ENCODE results near the gene GPRC5D. TPM values are rescaled to one million over a fixed set of nuclear protein-coding genes. Genes with fewer than 3 reads are reported as not detected.

Gene GPRC5D
- total RNA-seq, 1 experiment from 2014 or later, result not detected

DNA sequence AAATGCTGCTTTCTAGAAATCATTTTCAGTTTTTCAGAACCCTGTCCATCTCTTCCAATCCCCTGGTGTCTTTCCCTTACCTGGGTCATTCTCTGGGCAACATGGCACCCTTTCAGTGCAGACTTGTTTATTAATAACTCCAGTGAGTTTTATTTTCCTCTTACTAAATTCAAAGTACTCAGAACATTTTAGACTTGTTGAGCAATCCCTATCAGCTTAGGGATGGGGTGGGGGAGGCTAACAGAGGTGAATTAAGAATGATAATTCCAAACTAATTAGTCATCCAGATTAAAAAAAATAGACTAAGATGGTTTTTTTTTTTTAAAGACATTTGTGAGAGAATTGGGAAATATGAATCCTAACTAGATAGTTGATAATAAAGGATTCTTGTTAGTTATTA, 49.9 kb downstream of the GPRC5D start:
- DNase-seq, result no peak
- no peak overlapping the region for H3K4me2 ChIP-seq (ENCODE audit: low read depth, low read length, poor library complexity, severe bottlenecking)
- H3K79me2 ChIP-seq (ENCODE audit: low read length), result no peaks in the 10 kb centered on the region
- no peak overlapping the region for H2AFZ ChIP-seq (ENCODE audit: low read length)
- no peaks in the 10 kb centered on the region for H3K9me2 ChIP-seq (replicated peaks; ENCODE audit: insufficient read depth, low read length)
- no peaks in the 10 kb centered on the region for H3K36me3 ChIP-seq (ENCODE audit: insufficient read depth, low read length)
- no peak overlapping the region for H3K4me3 ChIP-seq (ENCODE audit: low read length)
- no peaks in the 10 kb centered on the region for H3K27me3 ChIP-seq (ENCODE audit: low read length)
- H3K9me3 ChIP-seq (ENCODE audit: low read length), result no peaks in the 10 kb centered on the region
- no peaks in the 10 kb centered on the region for H3K4me1 ChIP-seq (ENCODE audit: low read length)
- H4K20me1 ChIP-seq (ENCODE audit: insufficient read depth, low read depth, low read length), result no peaks in the 10 kb centered on the region
- no peak overlapping the region for H3K27ac ChIP-seq (ENCODE audit: low read length)
- no peak overlapping the region for H3K9ac ChIP-seq (ENCODE audit: low read length)

DNA sequence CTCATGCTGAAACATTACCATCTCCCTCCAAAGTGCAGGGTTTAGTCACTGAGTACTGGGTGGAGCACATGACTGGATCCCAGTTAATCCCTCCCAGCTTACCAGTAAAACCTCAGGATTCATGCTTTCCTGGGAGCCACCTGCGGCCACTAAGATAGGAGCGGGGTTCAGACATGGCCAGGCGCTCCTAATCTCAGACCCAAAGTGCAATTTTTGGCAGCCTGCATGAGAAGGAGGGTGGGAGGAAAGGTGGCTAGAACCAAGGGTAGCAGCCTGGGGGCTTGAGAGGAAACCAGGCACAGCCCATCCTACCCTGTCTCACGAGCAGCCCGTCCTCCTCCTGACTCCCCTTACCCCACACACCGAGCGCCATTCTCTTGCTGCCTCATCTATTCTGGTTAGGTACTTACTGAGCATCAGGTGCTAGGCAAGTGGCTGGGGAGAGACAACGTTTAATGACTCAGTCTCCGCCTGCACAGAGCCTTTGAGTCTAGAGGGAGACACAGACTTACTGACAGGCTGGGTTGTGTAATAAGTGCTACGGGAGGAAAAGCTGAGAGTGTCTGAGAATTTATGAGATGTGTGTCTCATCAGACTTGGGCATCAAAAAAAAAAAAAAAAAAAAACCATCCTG, 50.7 kb downstream of the GPRC5D start:
- H3K4me3 ChIP-seq (ENCODE audit: low read length), result no peak overlapping the region
- no peak overlapping the region for H3K4me2 ChIP-seq (ENCODE audit: low read depth, low read length, poor library complexity, severe bottlenecking)
- no peaks in the 10 kb centered on the region for H3K36me3 ChIP-seq (ENCODE audit: insufficient read depth, low read length)
- no peak for DNase-seq
- no peaks in the 10 kb centered on the region for H3K9me2 ChIP-seq (replicated peaks; ENCODE audit: insufficient read depth, low read length)
- H4K20me1 ChIP-seq (ENCODE audit: insufficient read depth, low read depth, low read length), result no peaks in the 10 kb centered on the region
- H3K9ac ChIP-seq (ENCODE audit: low read length), result no peak overlapping the region
- no peak overlapping the region for H3K27ac ChIP-seq (ENCODE audit: low read length)
- H3K79me2 ChIP-seq (ENCODE audit: low read length), result no peaks in the 10 kb centered on the region
- H3K9me3 ChIP-seq (ENCODE audit: low read length), result no peaks in the 10 kb centered on the region
- H2AFZ ChIP-seq (ENCODE audit: low read length), result no peak overlapping the region
- H3K4me1 ChIP-seq (ENCODE audit: low read length), result no peaks in the 10 kb centered on the region
- H3K27me3 ChIP-seq (ENCODE audit: low read length), result no peaks in the 10 kb centered on the region

DNA sequence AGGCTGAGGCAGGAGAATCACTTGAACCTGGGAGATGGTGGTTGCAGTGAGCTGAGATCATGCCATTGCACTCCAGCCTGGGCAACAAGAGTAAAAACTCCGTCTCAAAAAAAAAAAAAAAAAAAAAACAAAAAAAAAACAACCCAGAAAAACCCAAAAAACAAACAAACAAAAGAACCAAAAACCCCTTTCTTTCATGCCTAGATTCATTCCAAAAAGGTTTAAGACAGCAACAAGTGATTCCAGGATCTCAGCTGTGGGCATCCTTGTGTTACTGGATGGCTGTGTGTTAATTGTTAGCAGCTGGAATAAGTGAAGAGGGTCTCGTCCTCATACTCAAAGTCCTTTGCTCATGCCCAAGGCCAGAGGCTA, 51.2 kb downstream of the GPRC5D start:
- DNase-seq, result no peak
- no peaks in the 10 kb centered on the region for H4K20me1 ChIP-seq (ENCODE audit: insufficient read depth, low read depth, low read length)
- no peak overlapping the region for H3K4me2 ChIP-seq (ENCODE audit: low read depth, low read length, poor library complexity, severe bottlenecking)
- no peaks in the 10 kb centered on the region for H3K36me3 ChIP-seq (ENCODE audit: insufficient read depth, low read length)
- no peak overlapping the region for H3K4me3 ChIP-seq (ENCODE audit: low read length)
- H3K4me1 ChIP-seq (ENCODE audit: low read length), result no peaks in the 10 kb centered on the region
- no peak overlapping the region for H3K27ac ChIP-seq (ENCODE audit: low read length)
- H3K9ac ChIP-seq (ENCODE audit: low read length), result no peak overlapping the region
- H2AFZ ChIP-seq (ENCODE audit: low read length), result no peak overlapping the region
- H3K9me2 ChIP-seq (replicated peaks; ENCODE audit: insufficient read depth, low read length), result no peaks in the 10 kb centered on the region
- no peaks in the 10 kb centered on the region for H3K9me3 ChIP-seq (ENCODE audit: low read length)
- no peaks in the 10 kb centered on the region for H3K27me3 ChIP-seq (ENCODE audit: low read length)
- H3K79me2 ChIP-seq (ENCODE audit: low read length), result no peaks in the 10 kb centered on the region

DNA sequence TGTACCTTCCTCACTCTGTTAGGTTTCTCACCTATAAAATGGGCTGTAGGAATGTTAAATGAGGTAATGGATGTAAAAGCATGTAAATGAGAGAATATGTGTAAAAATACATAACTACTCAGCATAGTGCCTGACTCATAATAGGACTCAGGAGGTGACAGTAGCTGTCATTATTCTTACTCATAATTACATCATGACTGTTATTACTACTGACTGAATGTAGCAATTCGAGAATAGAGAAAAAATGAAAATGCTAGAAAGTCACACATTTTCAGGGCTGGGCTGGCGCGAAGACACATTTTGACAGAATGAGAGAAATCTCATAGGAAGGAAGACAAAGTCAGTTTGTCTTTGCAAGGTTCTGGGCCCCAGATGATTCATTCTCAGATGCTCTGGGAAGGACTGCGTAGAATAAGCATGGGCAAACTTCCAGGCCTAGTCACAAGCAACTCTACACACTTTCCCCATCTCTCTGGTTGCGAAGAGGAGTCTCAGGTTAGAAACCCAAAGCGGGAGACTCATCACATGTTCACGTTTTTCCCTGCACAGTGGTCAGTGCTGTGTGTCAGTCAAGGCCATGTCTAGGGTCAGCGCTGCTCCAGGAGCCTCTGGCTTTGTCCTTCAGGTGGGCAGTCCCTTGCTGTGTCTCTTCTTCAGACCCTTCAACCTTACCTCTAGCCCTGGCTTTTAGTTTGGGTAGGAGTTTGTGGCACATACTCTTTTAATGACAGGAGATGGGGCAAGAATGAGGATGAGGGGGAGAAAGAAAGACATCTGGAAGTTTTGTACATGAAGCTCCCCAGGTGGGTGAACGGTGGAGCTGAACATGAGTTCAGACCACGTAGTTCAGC, 52.2 kb downstream of the GPRC5D start:
- no peak for DNase-seq
- H3K4me3 ChIP-seq (ENCODE audit: low read length), result no peak overlapping the region
- no peak overlapping the region for H2AFZ ChIP-seq (ENCODE audit: low read length)
- H3K36me3 ChIP-seq (ENCODE audit: insufficient read depth, low read length), result no peaks in the 10 kb centered on the region
- no peaks in the 10 kb centered on the region for H3K9me2 ChIP-seq (replicated peaks; ENCODE audit: insufficient read depth, low read length)
- no peaks in the 10 kb centered on the region for H3K4me1 ChIP-seq (ENCODE audit: low read length)
- H3K4me2 ChIP-seq (ENCODE audit: low read depth, low read length, poor library complexity, severe bottlenecking), result no peak overlapping the region
- H3K9me3 ChIP-seq (ENCODE audit: low read length), result no peaks in the 10 kb centered on the region
- H3K27me3 ChIP-seq (ENCODE audit: low read length), result no peaks in the 10 kb centered on the region
- no peak overlapping the region for H3K27ac ChIP-seq (ENCODE audit: low read length)
- no peaks in the 10 kb centered on the region for H3K79me2 ChIP-seq (ENCODE audit: low read length)
- H4K20me1 ChIP-seq (ENCODE audit: insufficient read depth, low read depth, low read length), result no peaks in the 10 kb centered on the region
- H3K9ac ChIP-seq (ENCODE audit: low read length), result no peak overlapping the region

DNA sequence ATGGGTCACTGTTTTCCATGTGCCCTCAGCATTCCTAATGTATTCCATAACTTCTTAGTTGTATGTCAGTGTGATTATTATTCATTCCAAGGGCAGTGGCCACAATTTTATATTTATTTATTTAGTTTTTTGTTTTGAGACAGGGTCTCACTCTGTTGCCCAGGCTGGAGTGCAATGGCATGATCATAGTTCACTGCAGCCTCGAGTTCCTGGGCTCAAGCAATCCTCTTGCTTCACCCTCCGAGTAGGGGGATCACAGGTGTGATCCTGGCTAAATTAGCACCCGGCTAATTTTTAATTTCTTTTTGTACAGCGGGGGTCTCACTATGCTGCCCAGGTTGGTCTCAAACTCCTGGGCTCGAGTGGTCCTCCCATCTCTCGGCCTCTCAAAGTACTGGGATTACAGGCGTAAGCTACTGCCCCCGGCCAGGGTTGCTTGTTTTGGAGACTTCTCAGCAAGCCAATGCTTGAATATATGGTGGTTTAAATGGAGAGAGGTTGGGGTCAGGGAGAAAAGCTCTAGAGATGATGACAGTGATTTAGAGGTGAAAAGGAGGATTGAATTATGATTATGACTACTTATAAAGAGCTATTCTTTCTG, 53.0 kb downstream of the GPRC5D start:
- Histone ChIP-seq H3K4me1 (ENCODE audit: low read length) (no peaks in the 10 kb centered on the region), H3K4me2 (ENCODE audit: low read depth, low read length, poor library complexity, severe bottlenecking) (no peak overlapping the region), H2AFZ (ENCODE audit: low read length) (no peak overlapping the region), H3K9me2 (replicated peaks; ENCODE audit: insufficient read depth, low read length) (no peaks in the 10 kb centered on the region), H3K27me3 (ENCODE audit: low read length) (no peaks in the 10 kb centered on the region), H3K79me2 (ENCODE audit: low read length) (no peaks in the 10 kb centered on the region), H3K27ac (ENCODE audit: low read length) (no peak overlapping the region), H3K36me3 (ENCODE audit: insufficient read depth, low read length) (no peaks in the 10 kb centered on the region), H3K9ac (ENCODE audit: low read length) (no peak overlapping the region), H3K9me3 (ENCODE audit: low read length) (no peaks in the 10 kb centered on the region), H3K4me3 (ENCODE audit: low read length) (no peak overlapping the region), H4K20me1 (ENCODE audit: insufficient read depth, low read depth, low read length) (no peaks in the 10 kb centered on the region)
- no peak for DNase-seq

DNA sequence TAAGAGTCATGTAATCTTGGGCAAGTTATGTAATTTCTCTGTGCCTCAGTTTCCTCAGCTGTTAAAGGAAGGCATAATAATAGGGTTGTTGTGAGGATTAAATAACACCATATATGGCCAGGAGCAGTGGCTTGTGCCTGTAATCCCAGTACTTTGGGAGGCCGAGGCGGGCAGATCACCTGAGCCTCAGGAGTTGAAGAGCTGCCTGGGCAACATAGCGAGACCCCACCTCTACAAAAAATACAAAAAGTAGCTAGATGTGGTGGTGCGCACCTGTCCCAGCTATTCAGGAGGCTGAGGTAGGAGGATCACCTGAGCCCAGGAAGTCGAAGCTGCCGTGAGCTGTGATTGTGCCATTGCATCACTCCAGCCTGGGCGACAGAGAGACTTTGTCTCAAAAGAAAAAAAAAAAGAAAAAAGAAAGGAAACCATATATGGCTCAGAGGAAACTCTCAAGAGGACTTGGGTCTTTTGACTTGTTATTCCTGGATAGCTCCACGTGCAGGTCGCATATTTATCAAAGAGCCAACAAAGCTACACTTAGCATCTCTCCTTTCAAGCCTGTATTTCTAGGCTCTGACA, 53.7 kb downstream of the GPRC5D start:
- Histone ChIP-seq H3K9me2 (replicated peaks; ENCODE audit: insufficient read depth, low read length) (no peaks in the 10 kb centered on the region), H4K20me1 (ENCODE audit: insufficient read depth, low read depth, low read length) (no peaks in the 10 kb centered on the region), H2AFZ (ENCODE audit: low read length) (no peak overlapping the region), H3K79me2 (ENCODE audit: low read length) (no peaks in the 10 kb centered on the region), H3K9me3 (ENCODE audit: low read length) (no peaks in the 10 kb centered on the region), H3K4me2 (ENCODE audit: low read depth, low read length, poor library complexity, severe bottlenecking) (no peak overlapping the region), H3K27me3 (ENCODE audit: low read length) (no peaks in the 10 kb centered on the region), H3K36me3 (ENCODE audit: insufficient read depth, low read length) (no peaks in the 10 kb centered on the region), H3K27ac (ENCODE audit: low read length) (no peak overlapping the region), H3K4me1 (ENCODE audit: low read length) (no peaks in the 10 kb centered on the region), H3K4me3 (ENCODE audit: low read length) (no peak overlapping the region), H3K9ac (ENCODE audit: low read length) (no peak overlapping the region)
- no peak for DNase-seq

DNA sequence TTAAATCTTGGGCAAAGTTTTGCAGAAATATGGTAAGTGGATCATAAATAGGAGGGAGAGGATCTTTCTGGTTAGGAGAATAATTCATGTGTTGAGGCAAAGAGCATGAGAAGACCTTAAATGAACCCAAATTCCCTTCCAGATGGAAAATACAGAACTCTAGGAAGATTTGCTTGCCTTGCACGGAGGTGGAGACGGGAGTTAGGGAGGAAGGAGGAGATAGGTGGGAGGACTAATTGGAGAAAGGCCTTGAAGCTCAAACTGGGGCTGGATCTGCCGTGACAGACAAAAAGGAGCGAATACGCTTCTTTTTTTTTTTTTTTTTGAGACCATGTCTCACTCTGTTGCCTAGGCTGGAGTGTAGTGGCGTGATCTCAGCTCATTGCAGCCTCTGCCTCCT, 54.7 kb downstream of the GPRC5D start:
- no peaks in the 10 kb centered on the region for H4K20me1 ChIP-seq (ENCODE audit: insufficient read depth, low read depth, low read length)
- no peak overlapping the region for H3K9ac ChIP-seq (ENCODE audit: low read length)
- H3K4me2 ChIP-seq (ENCODE audit: low read depth, low read length, poor library complexity, severe bottlenecking), result no peak overlapping the region
- no peaks in the 10 kb centered on the region for H3K36me3 ChIP-seq (ENCODE audit: insufficient read depth, low read length)
- H3K4me3 ChIP-seq (ENCODE audit: low read length), result no peak overlapping the region
- no peaks in the 10 kb centered on the region for H3K27me3 ChIP-seq (ENCODE audit: low read length)
- H3K9me3 ChIP-seq (ENCODE audit: low read length), result no peaks in the 10 kb centered on the region
- no peaks in the 10 kb centered on the region for H3K79me2 ChIP-seq (ENCODE audit: low read length)
- no peaks in the 10 kb centered on the region for H3K4me1 ChIP-seq (ENCODE audit: low read length)
- no peaks in the 10 kb centered on the region for H3K9me2 ChIP-seq (replicated peaks; ENCODE audit: insufficient read depth, low read length)
- H3K27ac ChIP-seq (ENCODE audit: low read length), result no peak overlapping the region
- no peak overlapping the region for H2AFZ ChIP-seq (ENCODE audit: low read length)
- no peak for DNase-seq

DNA sequence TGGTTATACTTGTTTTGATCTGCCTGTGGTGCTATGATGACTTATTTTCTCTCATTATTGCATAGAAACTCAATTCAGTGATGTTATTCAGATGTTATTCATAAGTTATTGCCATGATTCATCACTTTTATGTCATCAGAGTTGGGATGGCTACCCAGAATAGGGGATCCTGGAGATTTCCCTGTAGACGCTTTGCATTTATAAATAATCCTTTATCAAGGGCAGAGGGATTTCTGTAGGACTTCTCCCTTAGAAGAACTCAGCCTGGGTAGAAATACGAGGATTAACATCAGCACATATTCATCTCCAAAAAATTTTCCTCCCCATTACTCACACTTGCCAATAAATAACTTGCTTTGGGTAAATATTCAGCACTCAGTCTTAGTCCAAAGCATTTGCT, 55.7 kb downstream of the GPRC5D start:
- Histone ChIP-seq H3K27me3 (ENCODE audit: low read length) (no peaks in the 10 kb centered on the region), H3K4me2 (ENCODE audit: low read depth, low read length, poor library complexity, severe bottlenecking) (no peak overlapping the region), H3K9me3 (ENCODE audit: low read length) (no peaks in the 10 kb centered on the region), H3K9me2 (replicated peaks; ENCODE audit: insufficient read depth, low read length) (no peaks in the 10 kb centered on the region), H3K79me2 (ENCODE audit: low read length) (no peaks in the 10 kb centered on the region), H4K20me1 (ENCODE audit: insufficient read depth, low read depth, low read length) (no peaks in the 10 kb centered on the region), H3K9ac (ENCODE audit: low read length) (no peak overlapping the region), H2AFZ (ENCODE audit: low read length) (no peak overlapping the region), H3K36me3 (ENCODE audit: insufficient read depth, low read length) (no peaks in the 10 kb centered on the region), H3K27ac (ENCODE audit: low read length) (no peak overlapping the region), H3K4me1 (ENCODE audit: low read length) (no peaks in the 10 kb centered on the region), H3K4me3 (ENCODE audit: low read length) (no peak overlapping the region)
- DNase-seq, result no peak
